GM23338 (cell line): Measurements from ENCODE around the gene SLC7A10. TPM values are rescaled to one million over a fixed set of nuclear protein-coding genes. Genes with fewer than 3 reads are reported as not detected.

Source experiments
- ATAC-seq: fragments of 200-7000 bp; cut with Tn5 transposase; 3 replicates; pipeline ENCODE4 v1.9.1; 2020
- DNase-seq: peaks from one replicate; pipeline ENCODE4 v3.0.0-alpha.2; 2015; ENCODE audit warnings: low spot score
- H2AFZ ChIP-seq: fragments of 200-600 bp; sonication (generic); 2 replicates; pipeline ENCODE4 v1.8.0; 2016; ENCODE audit warnings: antibody characterized with exemption, mild to moderate bottlenecking, moderate library complexity
- H3F3A ChIP-seq: fragments of 200-600 bp; sonication (generic); replicated peaks from 2 replicates; pipeline ENCODE4 v1.8.0; 2017; ENCODE audit warnings: antibody characterized with exemption, mixed run types, low read depth
- H3K27ac ChIP-seq: fragments of 200-600 bp; sonication (generic); 2 replicates; pipeline ENCODE4 v1.6.1; 2016; ENCODE audit warnings: low read depth
- H3K27me3 ChIP-seq: fragments of 200-600 bp; sonication (generic); 2 replicates; pipeline ENCODE4 v1.8.0; 2016; ENCODE audit warnings: mild to moderate bottlenecking, mixed run types, moderate library complexity; ENCODE audit not compliant: insufficient read depth
- H3K36me3 ChIP-seq: fragments of 200-600 bp; sonication (generic); 2 replicates; pipeline ENCODE4 v1.8.0; 2016; ENCODE audit warnings: mild to moderate bottlenecking; ENCODE audit not compliant: insufficient read depth
- H3K4me1 ChIP-seq: fragments of 200-600 bp; sonication (generic); 2 replicates; pipeline ENCODE4 v1.8.0; 2016; ENCODE audit warnings: mild to moderate bottlenecking, moderate library complexity; ENCODE audit not compliant: insufficient read depth
- H3K4me2 ChIP-seq: fragments of 200-600 bp; sonication (generic); 2 replicates; pipeline ENCODE4 v1.7.1; 2017; ENCODE audit warnings: mixed run types
- H3K4me3 ChIP-seq: fragments of 200-600 bp; sonication (generic); 2 replicates; pipeline ENCODE4 v1.6.1; 2016; ENCODE audit warnings: mixed run types
- H3K79me2 ChIP-seq: fragments of 200-600 bp; sonication (generic); replicated peaks from 2 replicates; pipeline ENCODE4 v1.8.0; 2017; ENCODE audit warnings: mild to moderate bottlenecking; ENCODE audit not compliant: insufficient read depth
- H3K9me2 ChIP-seq: fragments of 200-600 bp; sonication (generic); 2 replicates; pipeline ENCODE4 v1.8.0; 2017; ENCODE audit not compliant: insufficient read depth
- H4K20me1 ChIP-seq: fragments of 200-600 bp; sonication (generic); replicated peaks from 2 replicates; pipeline ENCODE4 v1.8.0; 2017; ENCODE audit warnings: mild to moderate bottlenecking; ENCODE audit not compliant: insufficient read depth
- H3K27ac Mint-ChIP-seq: 2 replicates; pipeline ENCODE4 v1.8.0; 2020; ENCODE audit warnings: inconsistent platforms, mild to moderate bottlenecking, moderate library complexity, mixed read lengths
- H3K27me3 Mint-ChIP-seq: 3 replicates; pipeline ENCODE4 v1.8.0; 2022; ENCODE audit warnings: low read depth, mild to moderate bottlenecking, moderate library complexity, mixed read lengths, inconsistent platforms; ENCODE audit not compliant: insufficient read depth, poor library complexity
- H3K36me3 Mint-ChIP-seq: 3 replicates; pipeline ENCODE4 v1.8.0; 2021; ENCODE audit warnings: low read depth, mild to moderate bottlenecking, inconsistent platforms, moderate library complexity, mixed read lengths
- H3K4me1 Mint-ChIP-seq: 3 replicates; pipeline ENCODE4 v1.8.0; 2020; ENCODE audit warnings: mild to moderate bottlenecking, inconsistent platforms, mixed read lengths
- H3K4me3 Mint-ChIP-seq: 3 replicates; pipeline ENCODE4 v1.8.0; 2021; ENCODE audit warnings: moderate library complexity, mild to moderate bottlenecking, inconsistent platforms, mixed read lengths
- H3K9me3 Mint-ChIP-seq: 3 replicates; pipeline ENCODE4 v1.8.0; 2020; ENCODE audit warnings: moderate library complexity, mild to moderate bottlenecking, inconsistent platforms, mixed read lengths
- CREB1 ChIP-seq: fragments of 250-450 bp; sonication (Bioruptor Pico); IDR thresholded peaks from 2 replicates; pipeline ENCODE4 v1.5.0; 2020; ENCODE audit warnings: low read depth, mild to moderate bottlenecking, moderate library complexity
- CTCF ChIP-seq, 2 experiments: fragments of 200-600 bp in 1 of 2; sonication (generic) in 1 of 2; conservative IDR thresholded peaks; 2 replicates each; pipeline versions ENCODE4 v1.5.1 to v1.6.1; 2016 to 2017; ENCODE audit warnings: antibody characterized with exemption in 2 of 2, low read depth in 2 of 2, mild to moderate bottlenecking in 2 of 2, moderate library complexity in 1 of 2
- ETS1 ChIP-seq: IDR thresholded peaks from 2 replicates; pipeline ENCODE4 v1.6.1; 2016; ENCODE audit warnings: antibody characterized with exemption
- EZH2 ChIP-seq: fragments of 200-600 bp; sonication (generic); IDR thresholded peaks from one replicate; pipeline ENCODE4 v1.8.0; 2017; ENCODE audit warnings: antibody characterized with exemption, mild to moderate bottlenecking, low read depth; ENCODE audit not compliant: unreplicated experiment
- EZH2phosphoT487 ChIP-seq: fragments of 200-600 bp; sonication (generic); IDR thresholded peaks from one replicate; pipeline ENCODE4 v1.8.1; 2018; ENCODE audit warnings: antibody characterized with exemption; ENCODE audit not compliant: unreplicated experiment
- JUNB ChIP-seq: IDR thresholded peaks from one replicate; pipeline ENCODE4 v1.6.1; 2016; ENCODE audit warnings: antibody characterized with exemption; ENCODE audit not compliant: unreplicated experiment
- NANOG ChIP-seq: IDR thresholded peaks from 2 replicates; pipeline ENCODE4 v1.6.1; 2016; ENCODE audit warnings: antibody characterized with exemption, borderline replicate concordance
- POLR2AphosphoS5 ChIP-seq: IDR thresholded peaks from 2 replicates; pipeline ENCODE4 v1.6.1; 2016; ENCODE audit warnings: antibody characterized with exemption, low read depth
- REST ChIP-seq: IDR thresholded peaks from one replicate; pipeline ENCODE4 v1.6.1; 2018; ENCODE audit warnings: antibody characterized with exemption; ENCODE audit not compliant: unreplicated experiment
- STAT1 ChIP-seq: IDR thresholded peaks from one replicate; pipeline ENCODE4 v1.6.1; 2016; ENCODE audit warnings: antibody characterized with exemption; ENCODE audit not compliant: unreplicated experiment
- ZNF114 ChIP-seq: fragments of 250-450 bp; sonication (Bioruptor Pico); IDR thresholded peaks from 2 replicates; pipeline ENCODE4 v1.5.0; 2020; ENCODE audit warnings: mild to moderate bottlenecking, moderate library complexity
- ZNF331 ChIP-seq: fragments of 250-450 bp; sonication (Bioruptor Pico); IDR thresholded peaks from 2 replicates; pipeline ENCODE4 v1.5.0; 2020; ENCODE audit warnings: low read depth, mild to moderate bottlenecking, moderate library complexity
- ZNF462 ChIP-seq: fragments of 250-450 bp; sonication (Bioruptor Pico); IDR thresholded peaks from 2 replicates; pipeline ENCODE4 v1.5.0; 2020; ENCODE audit warnings: mild to moderate bottlenecking, moderate library complexity
- polyA plus RNA-seq: library from polyadenylated mRNA; unstranded; fragments of >200 nt; fragmentation: Nextera tagmentation; extraction: Ambion mirVana; gene quantifications from 2 replicates; pipeline ENCODE4 v1.2.1, GENCODE V29; 2016
- total RNA-seq: library from RNA; depleted of rRNA; stranded (reverse); fragments of >200 nt; shearing (Covaris generic); gene quantifications from 2 replicates; pipeline ENCODE4 v1.2.3, GENCODE V29; 2014

Gene SLC7A10
- total and polyA plus RNA-seq, 2 experiments from 2014 or later: 3.3 to 6.3 TPM

GRCh38 chr19:33229962-33230361 lies 4.3 kb upstream of the SLC7A10 start:
- Histone ChIP-seq H3K27me3 (peaks cover 31% of the 10 kb centered on the region), H3K27ac (no peak overlapping the region), H4K20me1 (no peaks in the 10 kb centered on the region), H3K4me1 (0 out of 2 replicates have a peak, but pooled peaks cover 4% of the 10 kb centered on the region), H2AFZ (no peak overlapping the region), H3K4me3 (no peak overlapping the region), H3K79me2 (no peaks in the 10 kb centered on the region), H3F3A (peaks cover 4% of the 10 kb centered on the region; the same call in 1 of the 2 replicates), H3K4me2 (no peak overlapping the region), H3K9me2 (no peaks in the 10 kb centered on the region), H3K36me3 (no peaks in the 10 kb centered on the region)
- H3K4me1 Mint-ChIP-seq: peaks cover 8% of the 10 kb centered on the region
- H3K27ac Mint-ChIP-seq: no peak overlapping the region
- no peak overlapping the region for H3K4me3 Mint-ChIP-seq
- peaks cover 27% of the 10 kb centered on the region for H3K9me3 Mint-ChIP-seq
- TF ChIP-seq ZNF114 (CRISPR knock-in tag) (no peak), CREB1 (CRISPR knock-in tag) (no peak), EZH2 (no peak), JUNB (no peak), ZNF462 (CRISPR knock-in tag) (no peak), NANOG (no peak), EZH2phosphoT487 (no peak), STAT1 (no peak), ETS1 (no peak), POLR2AphosphoS5 (no peak), CTCF (conservative IDR thresholded peaks at IDR 0.05; ENCODE audit: low read depth in 2 of 2) (no peak), REST (no peak), ZNF331 (CRISPR knock-in tag) (no peak)
- H3K36me3 Mint-ChIP-seq: peaks cover 16% of the 10 kb centered on the region
- DNase-seq (no peak), ATAC-seq (no peak)
- H3K27me3 Mint-ChIP-seq: peaks cover 28% of the 10 kb centered on the region
